MCF 10A (cell line): ENCODE data around the gene THSD7B. TPM values are rescaled to one million over a fixed set of nuclear protein-coding genes. Genes with fewer than 3 reads are reported as not detected.
"Not testable (repeated sequence)": the region's sequence is repeated elsewhere in the genome, so short reads cannot be mapped to it uniquely, and the experiment has no call there.

Experiments
- BruUV-seq: library from RNA; stranded (reverse); fragments of 400-500 nt; replicated peaks from 2 replicates; lab custom pipeline; 2021; lab: Mats Ljungman, UMichigan
- CTCF ChIA-PET: fragments of 300-600 bp; sonication (Branson Sonifier 250); formaldehyde crosslinking; extraction: SDS; loops from one replicate; lab custom pipeline; 2021; ENCODE audit warnings: antibody characterized with exemption, inconsistent platforms; lab: Yijun Ruan, JAX
- POLR2A ChIA-PET: fragments of 300-600, 350-650 bp; sonication (Branson Sonifier 250); formaldehyde crosslinking; extraction: SDS; loops from one replicate; lab custom pipeline; 2020; ENCODE audit warnings: antibody characterized with exemption, inconsistent platforms; lab: Yijun Ruan, JAX
- DNase-seq: peaks from one replicate; pipeline ENCODE4 v3.0.0-alpha.2; 2018; ENCODE audit not compliant: unreplicated experiment
- H3K27ac Mint-ChIP-seq: one replicate; pipeline ENCODE4 v1.8.0; 2022; ENCODE audit warnings: mild to moderate bottlenecking, low read depth, mixed read lengths; ENCODE audit not compliant: unreplicated experiment
- H3K27me3 Mint-ChIP-seq: one replicate; pipeline ENCODE4 v1.8.0; 2022; ENCODE audit warnings: mixed read lengths; ENCODE audit not compliant: insufficient read depth, unreplicated experiment
- H3K36me3 Mint-ChIP-seq: one replicate; pipeline ENCODE4 v1.8.0; 2022; ENCODE audit warnings: mild to moderate bottlenecking, moderate library complexity, mixed read lengths; ENCODE audit not compliant: insufficient read depth, unreplicated experiment
- H3K4me1 Mint-ChIP-seq: one replicate; pipeline ENCODE4 v1.8.0; 2022; ENCODE audit warnings: mixed read lengths; ENCODE audit not compliant: insufficient read depth, unreplicated experiment
- H3K4me3 Mint-ChIP-seq: one replicate; pipeline ENCODE4 v1.8.0; 2022; ENCODE audit warnings: mild to moderate bottlenecking, moderate library complexity, mixed read lengths; ENCODE audit not compliant: unreplicated experiment
- H3K9me3 Mint-ChIP-seq: one replicate; pipeline ENCODE4 v1.8.0; 2022; ENCODE audit warnings: mixed read lengths; ENCODE audit not compliant: unreplicated experiment
- intact Hi-C: fragments of 100-400 bp; cut with micrococcal nuclease; formaldehyde crosslinking; loops from 2 replicates; pipeline ENCODE4 v1.14.1; 2022
- total RNA-seq: library from RNA; stranded (reverse); gene quantifications from 2 replicates; pipeline ENCODE4 v1.2.3, GENCODE V29; 2022
- TF ChIP-seq, protein P1 (sequence below): fragments of 200-600 bp; IDR thresholded peaks from one replicate; pipeline ENCODE4 v1.8.0; 2022; ENCODE audit warnings: antibody characterized with exemption, mild to moderate bottlenecking; ENCODE audit not compliant: unreplicated experiment

Gene THSD7B
- total RNA-seq, 1 experiment from 2014 or later: not detected

DNA sequence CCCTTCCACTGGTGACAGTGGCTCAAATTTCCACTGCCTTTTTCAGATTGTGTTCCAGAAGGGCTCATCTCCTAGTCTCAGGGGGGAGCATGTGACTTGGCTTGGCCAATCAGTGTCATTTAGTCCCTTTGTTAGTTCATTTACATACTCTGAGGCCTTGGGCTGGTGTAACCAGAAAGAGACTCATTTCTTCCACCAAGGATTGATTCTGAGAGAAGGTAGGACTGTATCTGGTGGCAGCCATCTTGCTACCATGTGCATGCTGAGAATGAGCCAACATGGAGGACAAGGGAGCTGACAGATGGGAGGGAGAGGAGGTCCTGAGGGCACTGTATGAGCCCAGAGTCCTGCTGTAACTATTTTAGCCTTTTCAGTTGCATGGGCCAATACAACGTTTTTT lies 191.7 kb downstream of the THSD7B start:
- Mint-ChIP-seq H3K9me3 (no peaks in the 10 kb centered on the region), H3K36me3 (no peaks in the 10 kb centered on the region), H3K27ac (no peak overlapping the region), H3K27me3 (no peaks in the 10 kb centered on the region), H3K4me1 (no peaks in the 10 kb centered on the region), H3K4me3 (no peak overlapping the region)
- TF ChIP-seq, protein P1, sequence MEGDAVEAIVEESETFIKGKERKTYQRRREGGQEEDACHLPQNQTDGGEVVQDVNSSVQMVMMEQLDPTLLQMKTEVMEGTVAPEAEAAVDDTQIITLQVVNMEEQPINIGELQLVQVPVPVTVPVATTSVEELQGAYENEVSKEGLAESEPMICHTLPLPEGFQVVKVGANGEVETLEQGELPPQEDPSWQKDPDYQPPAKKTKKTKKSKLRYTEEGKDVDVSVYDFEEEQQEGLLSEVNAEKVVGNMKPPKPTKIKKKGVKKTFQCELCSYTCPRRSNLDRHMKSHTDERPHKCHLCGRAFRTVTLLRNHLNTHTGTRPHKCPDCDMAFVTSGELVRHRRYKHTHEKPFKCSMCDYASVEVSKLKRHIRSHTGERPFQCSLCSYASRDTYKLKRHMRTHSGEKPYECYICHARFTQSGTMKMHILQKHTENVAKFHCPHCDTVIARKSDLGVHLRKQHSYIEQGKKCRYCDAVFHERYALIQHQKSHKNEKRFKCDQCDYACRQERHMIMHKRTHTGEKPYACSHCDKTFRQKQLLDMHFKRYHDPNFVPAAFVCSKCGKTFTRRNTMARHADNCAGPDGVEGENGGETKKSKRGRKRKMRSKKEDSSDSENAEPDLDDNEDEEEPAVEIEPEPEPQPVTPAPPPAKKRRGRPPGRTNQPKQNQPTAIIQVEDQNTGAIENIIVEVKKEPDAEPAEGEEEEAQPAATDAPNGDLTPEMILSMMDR: no peak
- no peak for DNase-seq
- BruUV-seq: no TSS peak
- intact Hi-C loops: no loop called here
- ChIA-PET CTCF (no interaction called here), POLR2A (no interaction called here)

DNA sequence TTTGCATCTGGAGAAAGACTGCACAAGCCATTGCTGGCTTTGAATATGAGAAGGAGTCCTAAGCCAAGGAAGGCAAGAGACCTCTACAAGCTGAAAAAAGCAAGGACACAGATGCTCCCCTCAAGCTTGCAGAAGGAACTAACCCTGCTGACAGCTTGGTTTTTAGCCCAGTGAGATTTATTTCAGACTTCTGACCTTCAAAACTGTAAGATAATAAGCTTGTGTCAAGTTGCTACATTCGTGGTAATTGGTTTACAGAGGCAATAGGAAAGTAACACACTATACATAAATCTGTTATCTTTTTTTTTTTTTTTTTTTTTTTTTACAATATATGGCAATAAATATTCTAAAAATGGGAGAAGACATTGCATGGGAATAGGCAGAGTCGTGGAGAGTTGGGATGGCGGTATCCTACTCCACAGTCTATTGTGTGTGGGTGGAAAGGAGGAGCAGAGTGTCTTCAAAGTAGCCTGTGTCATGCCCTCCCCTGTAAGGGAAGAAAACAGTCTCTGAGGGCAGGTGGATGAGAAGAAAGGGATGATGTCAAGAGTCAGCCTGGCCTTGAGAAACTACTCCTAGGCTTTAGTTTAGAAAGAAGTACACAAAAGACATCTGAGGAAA lies 196.9 kb downstream of the THSD7B start:
- no peak for DNase-seq
- ChIA-PET CTCF (no interaction called here), POLR2A (interaction anchor here (0.5 kb wide), 1 partner anchor 13 kb away, joined by 4 read pairs; no protein-coding TSS in a partner anchor)
- H3K36me3 Mint-ChIP-seq: no peaks in the 10 kb centered on the region
- BruUV-seq: no TSS peak
- intact Hi-C loops: no loop called here
- no peaks in the 10 kb centered on the region for H3K9me3 Mint-ChIP-seq
- TF ChIP-seq, protein P1: no peak
- H3K27me3 Mint-ChIP-seq: no peaks in the 10 kb centered on the region
- no peaks in the 10 kb centered on the region for H3K4me1 Mint-ChIP-seq
- H3K27ac Mint-ChIP-seq: no peak overlapping the region
- H3K4me3 Mint-ChIP-seq: no peak overlapping the region

DNA sequence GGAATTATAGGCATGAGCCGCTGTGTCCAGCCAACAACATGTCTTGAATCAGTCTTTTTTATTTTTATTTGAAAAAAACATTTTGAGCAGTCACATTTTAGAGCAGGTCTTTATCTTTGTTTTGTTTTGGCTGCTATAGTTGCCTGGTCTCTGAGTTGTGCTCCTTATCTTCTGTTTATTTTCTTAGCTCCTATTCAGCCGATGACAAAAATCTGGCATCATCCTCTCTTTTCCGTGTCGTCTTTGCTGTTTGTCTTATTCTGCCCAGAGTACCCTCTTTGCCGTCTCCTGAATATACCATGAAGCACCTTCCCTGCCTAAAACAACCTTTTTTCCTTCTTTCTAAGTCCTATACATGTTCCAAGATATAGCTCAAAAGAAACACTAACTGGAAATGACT lies 201.1 kb downstream of the THSD7B start:
- TF ChIP-seq, protein P1: no peak
- Mint-ChIP-seq H3K9me3 (no peaks in the 10 kb centered on the region), H3K36me3 (no peaks in the 10 kb centered on the region), H3K27ac (no peak overlapping the region), H3K4me3 (no peak overlapping the region), H3K4me1 (no peaks in the 10 kb centered on the region), H3K27me3 (no peaks in the 10 kb centered on the region)
- no peak for DNase-seq
- intact Hi-C loops: no loop called here
- no TSS peak for BruUV-seq
- POLR2A ChIA-PET: interaction anchor here (0.6 kb wide), 1 partner anchor 307 kb away, joined by 3 read pairs; no protein-coding TSS in a partner anchor
- CTCF ChIA-PET: interaction anchor here (0.5 to 0.8 kb wide), 6 partner anchors 12 to 200 kb away, joined by 3 to 4 read pairs (median 3); no protein-coding TSS in a partner anchor

DNA sequence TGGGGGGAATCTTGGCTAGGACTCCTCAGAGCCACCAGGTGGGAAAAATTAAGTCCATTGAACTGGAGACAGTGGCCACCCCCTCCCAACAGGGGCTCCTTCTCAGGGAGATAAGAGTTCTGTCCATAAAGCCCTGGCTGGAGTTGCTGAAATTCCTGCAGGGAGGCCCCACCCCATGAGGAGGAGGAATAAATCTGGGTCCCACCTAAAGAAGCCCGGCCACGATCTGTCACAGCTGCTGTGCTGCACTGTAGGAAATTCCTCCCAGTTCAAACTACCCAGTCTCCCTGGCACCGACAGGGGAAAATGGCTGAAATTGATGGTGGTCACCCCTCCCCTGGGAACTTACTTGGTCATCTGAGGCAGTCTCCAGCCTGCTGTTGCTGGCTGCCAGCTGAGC lies 215.0 kb downstream of the THSD7B start:
- H3K27ac Mint-ChIP-seq: no peak overlapping the region
- TF ChIP-seq, protein P1: no peak
- no peaks in the 10 kb centered on the region for H3K36me3 Mint-ChIP-seq
- peaks cover 16% of the 10 kb centered on the region for H3K9me3 Mint-ChIP-seq
- H3K4me1 Mint-ChIP-seq: no peaks in the 10 kb centered on the region
- H3K27me3 Mint-ChIP-seq: no peaks in the 10 kb centered on the region
- BruUV-seq: no TSS peak
- ChIA-PET CTCF (no interaction called here), POLR2A (no interaction called here)
- intact Hi-C loops: no loop called here
- H3K4me3 Mint-ChIP-seq: no peak overlapping the region
- DNase-seq: no peak

DNA sequence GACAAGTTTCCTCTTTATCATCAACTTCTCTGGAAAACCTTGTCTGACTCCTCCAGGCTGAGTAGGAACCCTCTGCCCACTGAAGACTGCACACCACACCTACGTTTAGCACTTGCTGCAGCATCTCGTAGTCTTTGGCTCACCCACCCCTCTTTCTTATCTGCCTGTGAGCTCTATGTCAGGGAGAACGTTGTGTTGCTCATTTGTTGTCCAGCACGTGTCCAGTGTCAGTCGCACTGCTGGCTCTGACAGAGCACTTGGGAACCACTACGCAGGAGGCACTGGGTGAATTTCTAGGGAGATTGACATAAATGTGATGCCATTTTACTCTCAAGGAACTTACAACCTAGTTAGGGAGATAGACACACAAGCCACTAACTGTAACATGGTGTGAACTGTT lies 216.3 kb downstream of the THSD7B start:
- POLR2A ChIA-PET, H3K27me3 Mint-ChIP-seq, H3K4me3 Mint-ChIP-seq, CTCF ChIA-PET, DNase-seq, H3K36me3 Mint-ChIP-seq, intact Hi-C loops, H3K4me1 Mint-ChIP-seq, BruUV-seq, H3K27ac Mint-ChIP-seq: not testable (repeated sequence)
- H3K9me3 Mint-ChIP-seq: peaks cover 16% of the 10 kb centered on the region
